ENCODE data around the gene MYO16. TPM values are rescaled to one million over a fixed set of nuclear protein-coding genes. Genes with fewer than 3 reads are reported as not detected.
A peak's percentile ranks its signal among the peaks of the same experiment; 100 is the strongest.

MYO16 gene
- total and polyA plus RNA-seq, 2 donors (not counting 1 experiment from before 2014, with no cell fraction given): under 0.01 to 0.01 TPM

GRCh38 chr13:108963846-108964600 is 334.6 kb downstream of the MYO16 start:
- no peaks in the 10 kb centered on the region for H3K79me2 ChIP-seq (ENCODE audit: control insufficient read depth, insufficient read depth, low read length)
- H3K4me1 ChIP-seq (ENCODE audit: control insufficient read depth, extremely low read depth, insufficient read depth, low read length): peaks cover 5% of the 10 kb centered on the region
- no peaks in the 10 kb centered on the region for H3K36me3 ChIP-seq (ENCODE audit: control insufficient read depth, insufficient read depth, low read length)
- TF ChIP-seq, protein P1, sequence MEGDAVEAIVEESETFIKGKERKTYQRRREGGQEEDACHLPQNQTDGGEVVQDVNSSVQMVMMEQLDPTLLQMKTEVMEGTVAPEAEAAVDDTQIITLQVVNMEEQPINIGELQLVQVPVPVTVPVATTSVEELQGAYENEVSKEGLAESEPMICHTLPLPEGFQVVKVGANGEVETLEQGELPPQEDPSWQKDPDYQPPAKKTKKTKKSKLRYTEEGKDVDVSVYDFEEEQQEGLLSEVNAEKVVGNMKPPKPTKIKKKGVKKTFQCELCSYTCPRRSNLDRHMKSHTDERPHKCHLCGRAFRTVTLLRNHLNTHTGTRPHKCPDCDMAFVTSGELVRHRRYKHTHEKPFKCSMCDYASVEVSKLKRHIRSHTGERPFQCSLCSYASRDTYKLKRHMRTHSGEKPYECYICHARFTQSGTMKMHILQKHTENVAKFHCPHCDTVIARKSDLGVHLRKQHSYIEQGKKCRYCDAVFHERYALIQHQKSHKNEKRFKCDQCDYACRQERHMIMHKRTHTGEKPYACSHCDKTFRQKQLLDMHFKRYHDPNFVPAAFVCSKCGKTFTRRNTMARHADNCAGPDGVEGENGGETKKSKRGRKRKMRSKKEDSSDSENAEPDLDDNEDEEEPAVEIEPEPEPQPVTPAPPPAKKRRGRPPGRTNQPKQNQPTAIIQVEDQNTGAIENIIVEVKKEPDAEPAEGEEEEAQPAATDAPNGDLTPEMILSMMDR (conservative IDR thresholded peaks at IDR 0.05 in 1 of 2, IDR thresholded peaks at IDR 0.05 in 1 of 2; ENCODE audit: low read depth in 1 of 2, low read length in 2 of 2): no peak
- TF ChIP-seq EZH2 (IDR thresholded peaks at IDR 0.05; ENCODE audit: low read length, missing control alignments): no peak
- no peaks in the 10 kb centered on the region for H4K20me1 ChIP-seq (ENCODE audit: control insufficient read depth, extremely low read depth, insufficient read depth, low read length)
- H3K9ac ChIP-seq (ENCODE audit: insufficient read depth, low read length): no peak overlapping the region
- DNase-seq (ENCODE audit: low read depth in 2 of 2): peak; percentile 15 to 91
- H3K27me3 ChIP-seq (ENCODE audit: control insufficient read depth, insufficient read depth, low read length): no peaks in the 10 kb centered on the region
- H3K4me2 ChIP-seq (ENCODE audit: extremely low read depth, insufficient read depth, low read length): no peak overlapping the region
- H2AFZ ChIP-seq (ENCODE audit: low read length): no peak overlapping the region
- H3K4me3 ChIP-seq (replicated peaks in 1 of 4; ENCODE audit: control extremely low read depth in 1 of 4, insufficient read depth in 1 of 4, low read depth in 3 of 4, low read length in 4 of 4): no peak overlapping the region
- no peak overlapping the region for H3K27ac ChIP-seq (ENCODE audit: insufficient read depth, low read length)
- no peaks in the 10 kb centered on the region for H3K9me3 ChIP-seq (ENCODE audit: control insufficient read depth, insufficient read depth, low read depth, low read length)

DNA sequence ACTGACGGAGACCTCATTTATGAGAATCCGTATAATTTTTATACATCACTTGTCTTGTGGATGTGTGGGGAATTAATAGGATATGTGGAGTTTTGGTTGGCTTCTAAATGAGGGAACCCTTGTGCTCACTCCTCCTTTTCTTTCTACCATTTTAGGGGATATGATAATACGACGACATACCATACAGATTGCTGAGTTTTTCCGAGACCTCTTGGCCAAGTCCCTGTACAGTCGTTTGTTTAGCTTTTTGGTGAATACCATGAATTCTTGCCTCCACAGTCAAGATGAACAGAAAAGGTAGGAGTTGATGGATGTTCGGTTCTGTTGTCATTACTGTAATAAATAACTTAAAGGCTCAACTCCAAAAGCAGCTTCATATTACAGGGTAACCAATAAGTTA is 335.2 kb downstream of the MYO16 start:
- Histone ChIP-seq H3K27me3 (ENCODE audit: control insufficient read depth, insufficient read depth, low read length) (no peaks in the 10 kb centered on the region), H3K36me3 (ENCODE audit: control insufficient read depth, insufficient read depth, low read length) (no peaks in the 10 kb centered on the region), H3K4me3 (replicated peaks in 1 of 4; ENCODE audit: control extremely low read depth in 1 of 4, insufficient read depth in 1 of 4, low read depth in 3 of 4, low read length in 4 of 4) (no peak overlapping the region), H3K27ac (ENCODE audit: insufficient read depth, low read length) (no peak overlapping the region), H3K4me2 (ENCODE audit: extremely low read depth, insufficient read depth, low read length) (no peak overlapping the region), H3K79me2 (ENCODE audit: control insufficient read depth, insufficient read depth, low read length) (no peaks in the 10 kb centered on the region), H3K9me3 (ENCODE audit: control insufficient read depth, insufficient read depth, low read depth, low read length) (no peaks in the 10 kb centered on the region), H3K4me1 (ENCODE audit: control insufficient read depth, extremely low read depth, insufficient read depth, low read length) (peaks cover 5% of the 10 kb centered on the region), H2AFZ (ENCODE audit: low read length) (no peak overlapping the region), H4K20me1 (ENCODE audit: control insufficient read depth, extremely low read depth, insufficient read depth, low read length) (no peaks in the 10 kb centered on the region), H3K9ac (ENCODE audit: insufficient read depth, low read length) (no peak overlapping the region)
- DNase-seq (ENCODE audit: low read depth in 2 of 2): peak in 1 of 2 donors; percentile 79
- no peak for TF ChIP-seq EZH2 (IDR thresholded peaks at IDR 0.05; ENCODE audit: low read length, missing control alignments)
- TF ChIP-seq, protein P1 (conservative IDR thresholded peaks at IDR 0.05 in 1 of 2, IDR thresholded peaks at IDR 0.05 in 1 of 2; ENCODE audit: low read depth in 1 of 2, low read length in 2 of 2): no peak

DNA sequence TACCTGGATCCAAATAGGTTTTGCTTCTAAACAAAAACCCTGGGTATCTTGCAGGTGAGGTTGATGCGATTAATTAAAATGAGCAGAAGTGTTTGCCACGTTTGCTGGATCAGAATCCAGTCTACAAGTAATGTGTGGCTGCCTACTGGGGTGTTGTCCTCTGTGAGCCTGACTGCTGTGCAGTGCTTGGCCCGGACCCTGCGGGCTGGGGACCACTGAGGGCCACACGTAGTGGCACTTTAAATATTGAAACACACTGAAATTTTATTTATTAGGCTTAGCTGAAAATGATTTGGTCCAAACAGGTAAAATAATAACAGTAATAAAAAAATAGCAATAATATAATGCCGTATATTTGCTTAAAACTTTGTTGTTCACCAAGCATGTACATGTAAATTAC is 338.0 kb downstream of the MYO16 start:
- Histone ChIP-seq H3K9me3 (ENCODE audit: control insufficient read depth, insufficient read depth, low read depth, low read length) (no peaks in the 10 kb centered on the region), H4K20me1 (ENCODE audit: control insufficient read depth, extremely low read depth, insufficient read depth, low read length) (no peaks in the 10 kb centered on the region), H2AFZ (ENCODE audit: low read length) (no peak overlapping the region), H3K4me2 (ENCODE audit: extremely low read depth, insufficient read depth, low read length) (no peak overlapping the region), H3K4me3 (replicated peaks in 1 of 4; ENCODE audit: control extremely low read depth in 1 of 4, insufficient read depth in 1 of 4, low read depth in 3 of 4, low read length in 4 of 4) (no peak overlapping the region), H3K36me3 (ENCODE audit: control insufficient read depth, insufficient read depth, low read length) (no peaks in the 10 kb centered on the region), H3K27me3 (ENCODE audit: control insufficient read depth, insufficient read depth, low read length) (no peaks in the 10 kb centered on the region), H3K27ac (ENCODE audit: insufficient read depth, low read length) (no peak overlapping the region), H3K9ac (ENCODE audit: insufficient read depth, low read length) (no peak overlapping the region), H3K79me2 (ENCODE audit: control insufficient read depth, insufficient read depth, low read length) (no peaks in the 10 kb centered on the region), H3K4me1 (ENCODE audit: control insufficient read depth, extremely low read depth, insufficient read depth, low read length) (peaks cover 5% of the 10 kb centered on the region)
- DNase-seq (ENCODE audit: low read depth in 2 of 2): no peak
- TF ChIP-seq EZH2 (IDR thresholded peaks at IDR 0.05; ENCODE audit: low read length, missing control alignments): no peak
- TF ChIP-seq, protein P1 (conservative IDR thresholded peaks at IDR 0.05 in 1 of 2, IDR thresholded peaks at IDR 0.05 in 1 of 2; ENCODE audit: low read depth in 1 of 2, low read length in 2 of 2): no peak
